ENCODE measurements around the gene KANSL1. TPM values are rescaled to one million over a fixed set of nuclear protein-coding genes. Genes with fewer than 3 reads are reported as not detected.
A peak's percentile ranks its signal among the peaks of the same experiment; 100 is the strongest.

Gene KANSL1
- total RNA-seq, 1 donor from 2014 or later, result 61.4 TPM

DNA sequence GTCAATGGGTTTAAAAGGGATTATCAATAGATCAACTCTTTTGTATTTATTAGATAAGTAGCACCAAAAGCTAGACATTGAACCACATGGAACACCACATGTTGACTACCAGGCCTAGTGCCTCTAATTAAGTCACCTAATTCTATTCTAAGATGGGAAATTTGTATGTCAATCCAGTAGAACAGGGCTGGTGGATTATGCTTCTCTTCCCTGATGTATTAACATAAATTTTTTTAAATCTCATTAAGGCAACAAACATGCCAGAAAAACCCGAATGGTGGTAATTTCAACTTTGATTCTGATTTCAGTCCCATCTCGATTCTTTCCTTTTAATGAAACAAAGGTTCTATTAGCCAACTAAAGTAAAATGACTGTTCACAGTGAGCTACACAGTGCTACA is 92.6 kb downstream of the KANSL1 start:
- no peaks in the 10 kb centered on the region for H3K27me3 Mint-ChIP-seq (ENCODE audit: low read depth)
- no peak for DNase-seq (ENCODE audit: low spot score)
- TF ChIP-seq, protein P1, sequence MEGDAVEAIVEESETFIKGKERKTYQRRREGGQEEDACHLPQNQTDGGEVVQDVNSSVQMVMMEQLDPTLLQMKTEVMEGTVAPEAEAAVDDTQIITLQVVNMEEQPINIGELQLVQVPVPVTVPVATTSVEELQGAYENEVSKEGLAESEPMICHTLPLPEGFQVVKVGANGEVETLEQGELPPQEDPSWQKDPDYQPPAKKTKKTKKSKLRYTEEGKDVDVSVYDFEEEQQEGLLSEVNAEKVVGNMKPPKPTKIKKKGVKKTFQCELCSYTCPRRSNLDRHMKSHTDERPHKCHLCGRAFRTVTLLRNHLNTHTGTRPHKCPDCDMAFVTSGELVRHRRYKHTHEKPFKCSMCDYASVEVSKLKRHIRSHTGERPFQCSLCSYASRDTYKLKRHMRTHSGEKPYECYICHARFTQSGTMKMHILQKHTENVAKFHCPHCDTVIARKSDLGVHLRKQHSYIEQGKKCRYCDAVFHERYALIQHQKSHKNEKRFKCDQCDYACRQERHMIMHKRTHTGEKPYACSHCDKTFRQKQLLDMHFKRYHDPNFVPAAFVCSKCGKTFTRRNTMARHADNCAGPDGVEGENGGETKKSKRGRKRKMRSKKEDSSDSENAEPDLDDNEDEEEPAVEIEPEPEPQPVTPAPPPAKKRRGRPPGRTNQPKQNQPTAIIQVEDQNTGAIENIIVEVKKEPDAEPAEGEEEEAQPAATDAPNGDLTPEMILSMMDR (IDR thresholded peaks at IDR 0.05), result no peak
- no peaks in the 10 kb centered on the region for H3K36me3 Mint-ChIP-seq (ENCODE audit: low read depth)
- peaks cover 61% of the 10 kb centered on the region for H3K4me1 Mint-ChIP-seq (ENCODE audit: low read depth)
- peak overlapping the region; percentile 89 for H3K27ac Mint-ChIP-seq (ENCODE audit: unreplicated experiment)
- no peak overlapping the region for H3K4me3 Mint-ChIP-seq (ENCODE audit: unreplicated experiment)
- no peaks in the 10 kb centered on the region for H3K9me3 Mint-ChIP-seq (ENCODE audit: low read depth)

DNA sequence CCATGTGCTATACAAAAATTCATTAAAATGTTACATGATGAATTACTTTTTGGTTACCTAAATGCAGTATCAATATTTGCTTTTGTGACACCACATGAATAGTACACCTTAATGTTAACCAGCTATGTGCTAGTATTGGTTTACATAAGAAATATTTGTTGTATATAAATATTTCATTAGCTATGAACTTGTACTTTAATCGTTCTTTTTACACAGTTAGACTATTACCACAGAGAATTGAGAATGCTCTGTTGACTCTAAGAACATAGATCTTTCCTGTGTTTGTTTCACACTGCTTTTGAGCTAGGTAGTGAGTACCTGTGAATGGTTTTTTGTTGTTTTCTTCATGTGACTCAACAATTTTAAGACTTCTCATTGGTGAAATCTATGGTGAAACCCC is 93.4 kb downstream of the KANSL1 start:
- no peak overlapping the region for H3K4me3 Mint-ChIP-seq (ENCODE audit: unreplicated experiment)
- TF ChIP-seq, protein P1 (IDR thresholded peaks at IDR 0.05), result no peak
- DNase-seq (ENCODE audit: low spot score), result no peak
- H3K9me3 Mint-ChIP-seq (ENCODE audit: low read depth), result no peaks in the 10 kb centered on the region
- no peaks in the 10 kb centered on the region for H3K36me3 Mint-ChIP-seq (ENCODE audit: low read depth)
- H3K4me1 Mint-ChIP-seq (ENCODE audit: low read depth), result peaks cover 63% of the 10 kb centered on the region
- no peak overlapping the region for H3K27ac Mint-ChIP-seq (ENCODE audit: unreplicated experiment)
- H3K27me3 Mint-ChIP-seq (ENCODE audit: low read depth), result no peaks in the 10 kb centered on the region

DNA sequence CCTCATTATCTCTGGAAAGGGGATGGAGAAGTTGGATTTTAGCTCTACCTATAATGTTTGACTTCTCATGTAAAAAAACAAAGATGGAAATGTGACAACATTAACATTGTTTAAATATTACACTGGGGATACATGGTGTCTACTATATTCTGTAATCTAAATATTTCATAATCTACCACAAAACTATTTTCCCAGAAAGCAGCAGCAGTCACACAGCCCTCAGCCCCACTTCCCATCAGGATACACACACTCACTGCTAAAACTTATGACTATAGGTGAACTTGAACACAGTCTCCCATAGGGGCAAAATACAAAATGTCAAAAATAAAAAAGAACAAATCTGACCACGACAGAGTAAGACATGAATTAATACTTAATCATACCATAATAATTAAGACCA is 95.7 kb downstream of the KANSL1 start:
- H3K4me3 Mint-ChIP-seq (ENCODE audit: unreplicated experiment), result no peak overlapping the region
- H3K4me1 Mint-ChIP-seq (ENCODE audit: low read depth), result peaks cover 54% of the 10 kb centered on the region
- H3K9me3 Mint-ChIP-seq (ENCODE audit: low read depth), result no peaks in the 10 kb centered on the region
- H3K27me3 Mint-ChIP-seq (ENCODE audit: low read depth), result no peaks in the 10 kb centered on the region
- H3K27ac Mint-ChIP-seq (ENCODE audit: unreplicated experiment), result peak overlapping the region; percentile 54
- no peak for DNase-seq (ENCODE audit: low spot score)
- H3K36me3 Mint-ChIP-seq (ENCODE audit: low read depth), result no peaks in the 10 kb centered on the region
- TF ChIP-seq, protein P1 (IDR thresholded peaks at IDR 0.05), result no peak

DNA sequence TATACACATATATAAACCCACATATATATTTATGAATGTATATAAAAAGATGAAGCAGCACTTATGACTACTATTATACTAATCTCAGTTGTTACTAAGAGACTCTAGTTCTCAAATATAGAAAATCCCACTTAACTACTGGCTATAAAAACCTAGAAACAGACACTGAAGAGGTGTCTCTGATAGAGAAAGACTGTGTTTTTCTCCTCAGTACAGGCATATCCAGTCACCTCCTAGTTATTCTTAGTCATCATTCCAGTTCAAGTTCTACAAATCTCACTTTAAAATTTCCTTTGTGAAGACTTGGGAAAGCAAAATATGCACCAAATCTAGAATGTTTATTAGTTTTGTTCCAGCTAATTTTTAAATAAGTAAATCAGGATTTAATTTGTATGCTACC is 100.2 kb downstream of the KANSL1 start:
- TF ChIP-seq, protein P1 (IDR thresholded peaks at IDR 0.05), result no peak
- Mint-ChIP-seq H3K4me1 (ENCODE audit: low read depth) (peaks cover 23% of the 10 kb centered on the region), H3K27me3 (ENCODE audit: low read depth) (no peaks in the 10 kb centered on the region), H3K27ac (ENCODE audit: unreplicated experiment) (peak overlapping the region; percentile 17), H3K9me3 (ENCODE audit: low read depth) (no peaks in the 10 kb centered on the region), H3K36me3 (ENCODE audit: low read depth) (peaks cover 1% of the 10 kb centered on the region), H3K4me3 (ENCODE audit: unreplicated experiment) (no peak overlapping the region)
- DNase-seq (ENCODE audit: low spot score), result no peak

DNA sequence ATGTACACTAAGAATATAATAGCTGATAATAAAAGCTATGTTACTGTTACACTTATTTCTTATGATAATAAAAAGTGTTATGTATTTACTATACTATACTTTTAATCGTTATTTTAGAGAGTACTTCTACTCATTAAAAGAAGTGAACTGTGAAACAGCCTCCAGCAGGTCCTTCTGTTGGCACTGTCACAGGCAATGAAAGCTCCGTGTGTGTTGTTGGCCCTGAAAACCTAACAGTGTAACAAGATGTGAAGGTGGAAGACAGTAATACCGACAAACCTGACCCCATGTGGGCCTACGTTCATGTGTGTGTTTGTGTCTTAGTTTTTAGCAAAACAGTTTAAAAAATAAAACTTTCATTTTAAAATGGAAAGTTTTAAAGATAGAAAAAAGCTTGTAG is 102.4 kb downstream of the KANSL1 start:
- no peaks in the 10 kb centered on the region for H3K27me3 Mint-ChIP-seq (ENCODE audit: low read depth)
- no peak for DNase-seq (ENCODE audit: low spot score)
- H3K4me1 Mint-ChIP-seq (ENCODE audit: low read depth), result peaks cover 14% of the 10 kb centered on the region
- no peak overlapping the region for H3K4me3 Mint-ChIP-seq (ENCODE audit: unreplicated experiment)
- no peak overlapping the region for H3K27ac Mint-ChIP-seq (ENCODE audit: unreplicated experiment)
- TF ChIP-seq, protein P1 (IDR thresholded peaks at IDR 0.05), result no peak
- H3K9me3 Mint-ChIP-seq (ENCODE audit: low read depth), result no peaks in the 10 kb centered on the region
- H3K36me3 Mint-ChIP-seq (ENCODE audit: low read depth), result peaks cover 1% of the 10 kb centered on the region
